GM06990 (cell line): ENCODE data around the gene PHKB.

Experiments used
- DNase-seq: peaks from one replicate; pipeline ENCODE4 v3.0.0-alpha.2; 2011; ENCODE audit not compliant: insufficient read length; ENCODE audit errors: extremely low read depth
- H3K27me3 ChIP-seq: replicated peaks from 2 replicates; pipeline ENCODE4 v1.6.0; 2011; ENCODE audit warnings: low read length; ENCODE audit not compliant: control insufficient read depth, insufficient read depth
- H3K36me3 ChIP-seq: 2 replicates; pipeline ENCODE4 v1.5.1; 2011; ENCODE audit warnings: low read length; ENCODE audit not compliant: control insufficient read depth, insufficient read depth
- H3K4me3 ChIP-seq: replicated peaks from 2 replicates; pipeline ENCODE4 v1.5.1; 2011; ENCODE audit warnings: low read depth, mild to moderate bottlenecking, control low read depth, low read length
- CTCF ChIP-seq: IDR thresholded peaks from 2 replicates; pipeline ENCODE4 v1.5.1; 2011; ENCODE audit warnings: low read length, control low read depth, mild to moderate bottlenecking, inconsistent platforms; ENCODE audit not compliant: insufficient read depth, poor library complexity, severe bottlenecking

PHKB gene

GRCh38 chr16:47581114-47581513 is 120.0 kb downstream of the PHKB start:
- no peak for TF ChIP-seq CTCF
- Histone ChIP-seq H3K27me3 (no peaks in the 10 kb centered on the region), H3K36me3 (peaks cover 2% of the 10 kb centered on the region), H3K4me3 (no peak overlapping the region)
- DNase-seq, result no peak

- peaks cover 4% of the 10 kb centered on the region for H3K36me3 ChIP-seq
- no peaks in the 10 kb centered on the region for H3K27me3 ChIP-seq
- no peak for DNase-seq
- no peak for TF ChIP-seq CTCF
- H3K4me3 ChIP-seq, result no peak overlapping the region
These were observed 123.5 kb downstream of the PHKB start for GRCh38 chr16:47584464-47585225.

- no peak for DNase-seq
- no peak for TF ChIP-seq CTCF
- no peak overlapping the region for H3K4me3 ChIP-seq
- H3K36me3 ChIP-seq, result peaks cover 6% of the 10 kb centered on the region
- H3K27me3 ChIP-seq, result no peaks in the 10 kb centered on the region
These were observed 125.0 kb downstream of the PHKB start for GRCh38 chr16:47586121-47586520.

DNA sequence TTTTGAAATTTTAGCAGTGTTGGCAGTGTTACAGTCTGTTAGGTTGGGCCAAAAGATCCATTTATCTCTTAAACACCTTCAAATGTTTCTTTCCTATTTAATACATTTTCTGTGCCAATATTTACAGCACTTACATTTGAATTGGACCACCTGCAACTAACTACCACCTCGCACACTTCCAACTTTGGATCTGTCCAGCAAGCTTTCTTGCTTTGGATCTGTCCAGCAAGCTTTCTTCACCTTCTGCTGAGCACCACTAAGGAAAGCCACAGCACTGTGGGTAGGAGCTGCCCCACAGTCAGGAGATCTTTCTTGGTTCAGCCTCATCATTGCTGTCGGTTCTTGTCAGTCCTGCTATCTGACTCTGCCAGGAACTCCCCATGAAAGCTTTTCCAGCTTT is 129.3 kb downstream of the PHKB start:
- Histone ChIP-seq H3K4me3 (no peak overlapping the region), H3K36me3 (peaks cover 4% of the 10 kb centered on the region), H3K27me3 (no peaks in the 10 kb centered on the region)
- DNase-seq, result no peak
- no peak for TF ChIP-seq CTCF

DNA sequence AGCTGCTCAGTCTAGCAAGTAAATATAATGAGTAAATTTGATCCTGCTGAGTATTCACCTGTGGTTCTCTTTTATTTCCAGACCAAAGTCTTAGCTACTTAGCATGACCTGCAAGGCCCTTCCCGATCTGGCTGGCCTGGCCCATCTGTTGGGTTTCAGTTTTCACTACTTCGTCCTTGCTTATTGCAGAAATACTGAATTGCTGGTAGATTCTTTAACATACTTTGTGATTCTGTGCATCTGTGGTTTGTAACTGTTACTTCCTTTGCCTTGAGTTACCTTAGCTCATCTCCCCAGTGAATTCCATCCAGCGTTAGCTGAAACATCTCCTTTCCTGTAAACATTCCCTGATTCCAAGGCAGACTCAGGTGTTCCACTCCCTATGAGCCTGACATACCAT is 131.1 kb downstream of the PHKB start:
- no peak for TF ChIP-seq CTCF
- no peak for DNase-seq
- peaks cover 4% of the 10 kb centered on the region for H3K36me3 ChIP-seq
- no peaks in the 10 kb centered on the region for H3K27me3 ChIP-seq
- H3K4me3 ChIP-seq, result no peak overlapping the region
